GM23338 (cell line): ENCODE measurements around the gene FRMD4A. TPM values are rescaled to one million over a fixed set of nuclear protein-coding genes. Genes with fewer than 3 reads are reported as not detected.

Experiments used
- ATAC-seq: fragments of 200-7000 bp; cut with Tn5 transposase; 3 replicates; pipeline ENCODE4 v1.9.1; 2020
- DNase-seq: peaks from one replicate; pipeline ENCODE4 v3.0.0-alpha.2; 2015; ENCODE audit warnings: low spot score
- H2AFZ ChIP-seq: fragments of 200-600 bp; sonication (generic); 2 replicates; pipeline ENCODE4 v1.8.0; 2016; ENCODE audit warnings: antibody characterized with exemption, mild to moderate bottlenecking, moderate library complexity
- H3F3A ChIP-seq: fragments of 200-600 bp; sonication (generic); replicated peaks from 2 replicates; pipeline ENCODE4 v1.8.0; 2017; ENCODE audit warnings: antibody characterized with exemption, mixed run types, low read depth
- H3K27ac ChIP-seq: fragments of 200-600 bp; sonication (generic); 2 replicates; pipeline ENCODE4 v1.6.1; 2016; ENCODE audit warnings: low read depth
- H3K27me3 ChIP-seq: fragments of 200-600 bp; sonication (generic); 2 replicates; pipeline ENCODE4 v1.8.0; 2016; ENCODE audit warnings: mild to moderate bottlenecking, mixed run types, moderate library complexity; ENCODE audit not compliant: insufficient read depth
- H3K36me3 ChIP-seq: fragments of 200-600 bp; sonication (generic); 2 replicates; pipeline ENCODE4 v1.8.0; 2016; ENCODE audit warnings: mild to moderate bottlenecking; ENCODE audit not compliant: insufficient read depth
- H3K4me1 ChIP-seq: fragments of 200-600 bp; sonication (generic); 2 replicates; pipeline ENCODE4 v1.8.0; 2016; ENCODE audit warnings: mild to moderate bottlenecking, moderate library complexity; ENCODE audit not compliant: insufficient read depth
- H3K4me2 ChIP-seq: fragments of 200-600 bp; sonication (generic); 2 replicates; pipeline ENCODE4 v1.7.1; 2017; ENCODE audit warnings: mixed run types
- H3K4me3 ChIP-seq: fragments of 200-600 bp; sonication (generic); 2 replicates; pipeline ENCODE4 v1.6.1; 2016; ENCODE audit warnings: mixed run types
- H3K79me2 ChIP-seq: fragments of 200-600 bp; sonication (generic); replicated peaks from 2 replicates; pipeline ENCODE4 v1.8.0; 2017; ENCODE audit warnings: mild to moderate bottlenecking; ENCODE audit not compliant: insufficient read depth
- H3K9me2 ChIP-seq: fragments of 200-600 bp; sonication (generic); 2 replicates; pipeline ENCODE4 v1.8.0; 2017; ENCODE audit not compliant: insufficient read depth
- H4K20me1 ChIP-seq: fragments of 200-600 bp; sonication (generic); replicated peaks from 2 replicates; pipeline ENCODE4 v1.8.0; 2017; ENCODE audit warnings: mild to moderate bottlenecking; ENCODE audit not compliant: insufficient read depth
- H3K27ac Mint-ChIP-seq: 2 replicates; pipeline ENCODE4 v1.8.0; 2020; ENCODE audit warnings: inconsistent platforms, mild to moderate bottlenecking, moderate library complexity, mixed read lengths
- H3K27me3 Mint-ChIP-seq: 3 replicates; pipeline ENCODE4 v1.8.0; 2022; ENCODE audit warnings: low read depth, mild to moderate bottlenecking, moderate library complexity, mixed read lengths, inconsistent platforms; ENCODE audit not compliant: insufficient read depth, poor library complexity
- H3K36me3 Mint-ChIP-seq: 3 replicates; pipeline ENCODE4 v1.8.0; 2021; ENCODE audit warnings: low read depth, mild to moderate bottlenecking, inconsistent platforms, moderate library complexity, mixed read lengths
- H3K4me1 Mint-ChIP-seq: 3 replicates; pipeline ENCODE4 v1.8.0; 2020; ENCODE audit warnings: mild to moderate bottlenecking, inconsistent platforms, mixed read lengths
- H3K4me3 Mint-ChIP-seq: 3 replicates; pipeline ENCODE4 v1.8.0; 2021; ENCODE audit warnings: moderate library complexity, mild to moderate bottlenecking, inconsistent platforms, mixed read lengths
- H3K9me3 Mint-ChIP-seq: 3 replicates; pipeline ENCODE4 v1.8.0; 2020; ENCODE audit warnings: moderate library complexity, mild to moderate bottlenecking, inconsistent platforms, mixed read lengths
- CREB1 ChIP-seq: fragments of 250-450 bp; sonication (Bioruptor Pico); IDR thresholded peaks from 2 replicates; pipeline ENCODE4 v1.5.0; 2020; ENCODE audit warnings: low read depth, mild to moderate bottlenecking, moderate library complexity
- JUNB ChIP-seq: IDR thresholded peaks from one replicate; pipeline ENCODE4 v1.6.1; 2016; ENCODE audit warnings: antibody characterized with exemption; ENCODE audit not compliant: unreplicated experiment
- NANOG ChIP-seq: IDR thresholded peaks from 2 replicates; pipeline ENCODE4 v1.6.1; 2016; ENCODE audit warnings: antibody characterized with exemption, borderline replicate concordance
- STAT1 ChIP-seq: IDR thresholded peaks from one replicate; pipeline ENCODE4 v1.6.1; 2016; ENCODE audit warnings: antibody characterized with exemption; ENCODE audit not compliant: unreplicated experiment
- ZNF114 ChIP-seq: fragments of 250-450 bp; sonication (Bioruptor Pico); IDR thresholded peaks from 2 replicates; pipeline ENCODE4 v1.5.0; 2020; ENCODE audit warnings: mild to moderate bottlenecking, moderate library complexity
- ZNF331 ChIP-seq: fragments of 250-450 bp; sonication (Bioruptor Pico); IDR thresholded peaks from 2 replicates; pipeline ENCODE4 v1.5.0; 2020; ENCODE audit warnings: low read depth, mild to moderate bottlenecking, moderate library complexity
- polyA plus RNA-seq: library from polyadenylated mRNA; unstranded; fragments of >200 nt; fragmentation: Nextera tagmentation; extraction: Ambion mirVana; gene quantifications from 2 replicates; pipeline ENCODE4 v1.2.1, GENCODE V29; 2016
- total RNA-seq: library from RNA; depleted of rRNA; stranded (reverse); fragments of >200 nt; shearing (Covaris generic); gene quantifications from 2 replicates; pipeline ENCODE4 v1.2.3, GENCODE V29; 2014
- TF ChIP-seq, protein P1 (sequence below), 2 experiments: fragments of 200-600 bp in 1 of 2; sonication (generic) in 1 of 2; conservative IDR thresholded peaks; 2 replicates each; pipeline versions ENCODE4 v1.5.1 to v1.6.1; 2016 to 2017; ENCODE audit warnings: antibody characterized with exemption in 2 of 2, low read depth in 2 of 2, mild to moderate bottlenecking in 2 of 2, moderate library complexity in 1 of 2
- TF ChIP-seq, protein P2 (sequence below): IDR thresholded peaks from one replicate; pipeline ENCODE4 v1.6.1; 2018; ENCODE audit warnings: antibody characterized with exemption; ENCODE audit not compliant: unreplicated experiment

Gene FRMD4A
- total and polyA plus RNA-seq, 2 experiments from 2014 or later, result 14.0 to 20.1 TPM

DNA sequence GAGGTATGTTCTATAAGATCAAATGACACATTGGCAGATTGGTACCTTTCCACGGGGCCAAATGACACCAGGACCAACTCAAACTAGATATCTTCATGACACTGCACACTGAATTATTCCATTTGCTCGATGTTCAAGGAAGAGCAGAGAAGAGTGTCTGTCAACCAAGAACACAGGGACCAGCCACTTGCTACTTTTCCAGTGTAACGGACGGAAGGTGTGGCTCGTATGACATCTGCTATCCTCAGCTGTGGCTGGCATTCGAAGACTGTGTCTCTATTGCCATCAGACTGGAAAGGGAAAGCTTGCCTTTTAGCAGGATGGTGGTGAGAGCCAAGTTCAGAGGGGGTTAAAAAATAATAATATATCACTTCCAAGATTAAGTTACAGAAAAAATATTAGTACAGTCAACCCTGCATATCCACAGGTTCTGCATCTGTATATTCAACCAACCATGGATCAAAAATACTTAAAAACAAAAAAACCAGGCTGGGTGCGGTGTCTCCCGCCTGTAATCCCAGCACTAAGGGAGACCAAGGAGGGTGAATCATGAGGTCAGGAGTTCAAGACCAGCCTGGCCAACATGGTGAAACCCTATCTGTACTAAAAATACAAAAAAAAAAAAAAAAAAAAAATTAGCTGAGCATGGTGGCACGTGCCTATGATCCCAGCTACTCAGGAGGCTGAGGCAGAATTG is 506.9 kb downstream of the FRMD4A start:
- 0 out of 2 replicates have a peak overlapping the region, but pooled peaks have one; percentile 22 for H3K27ac ChIP-seq
- H3K36me3 Mint-ChIP-seq, result peaks cover 4% of the 10 kb centered on the region; the same call in 1 of the 3 replicates
- H3K9me2 ChIP-seq, result 0 out of 2 replicates have a peak, but pooled peaks cover 3% of the 10 kb centered on the region
- H3K4me1 ChIP-seq, result peaks cover 62% of the 10 kb centered on the region
- no peaks in the 10 kb centered on the region; the same call in 1 of the 2 replicates for H3K36me3 ChIP-seq
- H3K4me3 Mint-ChIP-seq, result no peak overlapping the region
- H3K4me2 ChIP-seq, result peak overlapping the region; percentile 74
- peaks cover 12% of the 10 kb centered on the region; the same call in 1 of the 2 replicates for H3F3A ChIP-seq
- no peaks in the 10 kb centered on the region for H4K20me1 ChIP-seq
- peak overlapping the region; percentile 65; the same call in 1 of the 2 replicates for H3K27ac Mint-ChIP-seq
- peaks cover 73% of the 10 kb centered on the region for H3K4me1 Mint-ChIP-seq
- peaks cover 2% of the 10 kb centered on the region for H3K27me3 Mint-ChIP-seq
- H3K9me3 Mint-ChIP-seq, result no peaks in the 10 kb centered on the region; the same call in 2 of the 3 replicates
- H3K4me3 ChIP-seq, result 0 out of 2 replicates have a peak overlapping the region, but pooled peaks have one; percentile 30
- DNase-seq (no peak), ATAC-seq (no peak)
- peaks cover 17% of the 10 kb centered on the region for H3K79me2 ChIP-seq
- no peak overlapping the region for H2AFZ ChIP-seq
- H3K27me3 ChIP-seq, result no peaks in the 10 kb centered on the region
- TF ChIP-seq, protein P1, sequence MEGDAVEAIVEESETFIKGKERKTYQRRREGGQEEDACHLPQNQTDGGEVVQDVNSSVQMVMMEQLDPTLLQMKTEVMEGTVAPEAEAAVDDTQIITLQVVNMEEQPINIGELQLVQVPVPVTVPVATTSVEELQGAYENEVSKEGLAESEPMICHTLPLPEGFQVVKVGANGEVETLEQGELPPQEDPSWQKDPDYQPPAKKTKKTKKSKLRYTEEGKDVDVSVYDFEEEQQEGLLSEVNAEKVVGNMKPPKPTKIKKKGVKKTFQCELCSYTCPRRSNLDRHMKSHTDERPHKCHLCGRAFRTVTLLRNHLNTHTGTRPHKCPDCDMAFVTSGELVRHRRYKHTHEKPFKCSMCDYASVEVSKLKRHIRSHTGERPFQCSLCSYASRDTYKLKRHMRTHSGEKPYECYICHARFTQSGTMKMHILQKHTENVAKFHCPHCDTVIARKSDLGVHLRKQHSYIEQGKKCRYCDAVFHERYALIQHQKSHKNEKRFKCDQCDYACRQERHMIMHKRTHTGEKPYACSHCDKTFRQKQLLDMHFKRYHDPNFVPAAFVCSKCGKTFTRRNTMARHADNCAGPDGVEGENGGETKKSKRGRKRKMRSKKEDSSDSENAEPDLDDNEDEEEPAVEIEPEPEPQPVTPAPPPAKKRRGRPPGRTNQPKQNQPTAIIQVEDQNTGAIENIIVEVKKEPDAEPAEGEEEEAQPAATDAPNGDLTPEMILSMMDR (conservative IDR thresholded peaks at IDR 0.05; ENCODE audit: low read depth in 2 of 2), result no peak
- TF ChIP-seq, protein P2, sequence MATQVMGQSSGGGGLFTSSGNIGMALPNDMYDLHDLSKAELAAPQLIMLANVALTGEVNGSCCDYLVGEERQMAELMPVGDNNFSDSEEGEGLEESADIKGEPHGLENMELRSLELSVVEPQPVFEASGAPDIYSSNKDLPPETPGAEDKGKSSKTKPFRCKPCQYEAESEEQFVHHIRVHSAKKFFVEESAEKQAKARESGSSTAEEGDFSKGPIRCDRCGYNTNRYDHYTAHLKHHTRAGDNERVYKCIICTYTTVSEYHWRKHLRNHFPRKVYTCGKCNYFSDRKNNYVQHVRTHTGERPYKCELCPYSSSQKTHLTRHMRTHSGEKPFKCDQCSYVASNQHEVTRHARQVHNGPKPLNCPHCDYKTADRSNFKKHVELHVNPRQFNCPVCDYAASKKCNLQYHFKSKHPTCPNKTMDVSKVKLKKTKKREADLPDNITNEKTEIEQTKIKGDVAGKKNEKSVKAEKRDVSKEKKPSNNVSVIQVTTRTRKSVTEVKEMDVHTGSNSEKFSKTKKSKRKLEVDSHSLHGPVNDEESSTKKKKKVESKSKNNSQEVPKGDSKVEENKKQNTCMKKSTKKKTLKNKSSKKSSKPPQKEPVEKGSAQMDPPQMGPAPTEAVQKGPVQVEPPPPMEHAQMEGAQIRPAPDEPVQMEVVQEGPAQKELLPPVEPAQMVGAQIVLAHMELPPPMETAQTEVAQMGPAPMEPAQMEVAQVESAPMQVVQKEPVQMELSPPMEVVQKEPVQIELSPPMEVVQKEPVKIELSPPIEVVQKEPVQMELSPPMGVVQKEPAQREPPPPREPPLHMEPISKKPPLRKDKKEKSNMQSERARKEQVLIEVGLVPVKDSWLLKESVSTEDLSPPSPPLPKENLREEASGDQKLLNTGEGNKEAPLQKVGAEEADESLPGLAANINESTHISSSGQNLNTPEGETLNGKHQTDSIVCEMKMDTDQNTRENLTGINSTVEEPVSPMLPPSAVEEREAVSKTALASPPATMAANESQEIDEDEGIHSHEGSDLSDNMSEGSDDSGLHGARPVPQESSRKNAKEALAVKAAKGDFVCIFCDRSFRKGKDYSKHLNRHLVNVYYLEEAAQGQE, result no peak
- TF ChIP-seq ZNF331 (CRISPR knock-in tag) (no peak), NANOG (no peak), ZNF114 (CRISPR knock-in tag) (no peak)

DNA sequence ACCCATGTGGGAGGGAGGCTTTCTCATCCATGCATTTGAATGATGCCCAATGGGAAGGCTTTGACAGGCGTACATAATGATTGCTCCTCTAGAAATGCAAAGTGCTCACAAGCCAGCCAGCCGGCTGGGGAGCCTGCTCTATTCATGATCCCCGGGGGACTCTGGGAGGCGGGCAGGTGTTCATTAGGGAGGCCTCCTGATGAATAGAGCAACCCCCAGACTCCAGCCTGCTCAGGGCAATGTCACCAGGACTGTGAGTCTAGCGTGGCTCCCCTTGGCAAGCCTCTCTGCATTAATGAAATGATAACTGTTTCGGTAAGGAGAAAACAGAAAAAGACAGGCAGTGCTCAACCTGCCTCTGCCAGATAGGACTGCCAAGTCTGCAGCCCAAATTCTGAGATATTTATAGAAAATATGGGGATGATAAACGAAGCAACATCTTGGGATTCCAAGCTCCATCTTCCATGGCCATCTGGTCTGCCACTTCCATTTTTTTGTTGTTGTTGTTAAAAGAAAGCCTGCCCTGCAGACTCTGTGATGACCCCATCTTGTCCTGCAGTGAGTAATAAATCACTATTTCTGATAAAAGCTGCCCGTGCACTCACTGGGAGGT is 507.5 kb downstream of the FRMD4A start:
- peaks cover 2% of the 10 kb centered on the region for H3K27me3 Mint-ChIP-seq
- peak overlapping the region; percentile 22; the same call in 1 of the 2 replicates for H3K27ac ChIP-seq
- H3K4me3 Mint-ChIP-seq, result peak overlapping the region; percentile 14; the same call in 2 of the 3 replicates
- H3K4me1 ChIP-seq, result peaks cover 62% of the 10 kb centered on the region
- no peaks in the 10 kb centered on the region for H4K20me1 ChIP-seq
- H3K36me3 Mint-ChIP-seq, result peaks cover 8% of the 10 kb centered on the region
- no peaks in the 10 kb centered on the region for H3K27me3 ChIP-seq
- H3K79me2 ChIP-seq, result peaks cover 17% of the 10 kb centered on the region
- peaks cover 4% of the 10 kb centered on the region; the same call in 2 of the 3 replicates for H3K9me3 Mint-ChIP-seq
- ATAC-seq, result peak; percentile 90
- no peaks in the 10 kb centered on the region; the same call in 1 of the 2 replicates for H3K36me3 ChIP-seq
- DNase-seq, result peak; percentile 69
- peak overlapping the region; percentile 65; the same call in 1 of the 2 replicates for H3K27ac Mint-ChIP-seq
- H3F3A ChIP-seq, result peaks cover 12% of the 10 kb centered on the region; the same call in 1 of the 2 replicates
- H2AFZ ChIP-seq, result no peak overlapping the region
- peak overlapping the region; percentile 30; the same call in 1 of the 2 replicates for H3K4me3 ChIP-seq
- H3K4me1 Mint-ChIP-seq, result peaks cover 72% of the 10 kb centered on the region
- H3K4me2 ChIP-seq, result peak overlapping the region; percentile 74
- H3K9me2 ChIP-seq, result no peaks in the 10 kb centered on the region
- TF ChIP-seq ZNF331 (CRISPR knock-in tag) (no peak), STAT1 (no peak), JUNB (no peak), CREB1 (CRISPR knock-in tag) (no peak)
